Stimulated activated CD8-positive, alpha-beta memory T cell treated with anti-CD3 and anti-CD28 coated beads, Interleukin-7, amount 100 ng/mL, for 48 hours (primary cell): ENCODE results near the gene KCNK6.
A peak's percentile ranks its signal among the peaks of the same experiment; 100 is the strongest.

Experiments used
- DNase-seq, 2 donors: peaks; one replicate each; pipeline ENCODE4 v3.0.0-alpha.2; 2020; ENCODE audit warnings: low read depth in 1 of 2; ENCODE audit errors: extremely low read depth in 1 of 2

The KCNK6 gene

GRCh38 chr19:38294090-38294489 is 25.6 kb upstream of the KCNK6 start:
- DNase-seq = no peak

DNA sequence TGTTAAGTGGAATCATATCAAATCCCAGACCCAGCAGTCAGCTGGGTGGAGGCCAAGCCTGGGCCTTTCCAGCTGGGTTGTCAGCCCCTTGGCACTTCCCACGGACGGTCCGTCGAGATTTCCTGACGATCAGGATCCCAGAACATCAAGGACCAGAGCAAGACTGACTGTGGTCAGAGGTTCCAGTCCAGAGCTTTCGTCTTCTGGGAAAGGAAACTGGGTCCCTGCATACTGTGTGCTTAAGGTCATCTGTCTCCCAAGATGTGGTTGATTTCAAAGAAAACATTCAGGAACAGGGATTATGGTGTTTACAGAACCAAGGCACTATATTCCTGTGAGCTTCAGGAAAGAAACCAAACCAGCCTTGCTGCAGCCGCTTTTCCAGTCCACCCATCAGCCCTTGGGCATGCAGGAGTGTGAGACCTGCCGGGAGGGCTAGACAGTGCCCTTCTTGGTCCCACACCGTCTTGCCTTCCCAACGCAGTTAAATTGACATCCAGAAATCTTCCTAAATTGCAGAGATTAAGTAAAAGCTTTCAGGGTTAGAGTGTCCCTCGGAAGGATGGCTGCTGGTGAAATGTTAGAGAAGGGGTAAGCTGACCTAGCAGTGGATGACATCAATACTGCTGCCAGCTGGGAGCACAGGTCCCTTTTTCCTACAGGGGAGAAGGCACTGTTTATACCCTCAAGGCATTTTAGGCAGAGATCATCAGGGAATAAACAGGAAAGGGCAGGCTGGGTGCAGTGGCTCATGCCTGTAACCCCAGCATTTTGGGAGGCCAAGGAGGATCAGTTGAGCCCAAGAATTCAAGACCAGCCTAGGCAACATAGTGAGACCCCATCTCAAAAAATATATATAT is 20.6 kb upstream of the KCNK6 start:
- no peak for DNase-seq

- DNase-seq = no peak
These were observed 15.9 kb upstream of the KCNK6 start, which contains the start of gene C19orf33 for GRCh38 chr19:38303517-38304351. TSS of gene C19orf33 (plus strand) at chr19:38304251. CDS start at chr19:38304262, 11 bp downstream.

DNA sequence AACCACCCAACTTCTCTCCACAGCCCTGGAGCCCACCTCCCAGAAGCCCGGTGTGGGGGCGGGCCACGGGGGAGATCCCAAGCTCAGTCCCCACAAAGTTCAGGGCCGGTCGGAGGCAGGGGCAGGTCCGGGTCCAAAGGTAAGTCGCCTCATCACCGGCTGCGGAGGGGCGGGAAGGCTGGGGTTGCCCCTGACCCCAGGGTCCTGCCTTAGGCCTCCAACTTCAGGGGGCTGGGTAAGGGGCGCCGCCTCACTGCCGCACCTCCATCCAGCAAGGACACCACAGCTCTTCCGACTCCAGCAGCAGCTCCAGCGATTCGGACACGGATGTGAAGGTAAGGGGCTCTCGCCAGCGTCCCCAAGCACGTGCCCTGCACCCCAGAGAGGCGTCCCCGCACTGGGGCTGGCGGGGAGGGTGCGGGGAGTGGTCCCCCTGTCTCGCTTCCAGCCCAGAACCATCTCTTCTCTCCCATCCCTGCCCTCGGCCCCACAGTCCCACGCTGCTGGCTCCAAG is 15.2 kb upstream of the KCNK6 start:
- no peak for DNase-seq

DNA sequence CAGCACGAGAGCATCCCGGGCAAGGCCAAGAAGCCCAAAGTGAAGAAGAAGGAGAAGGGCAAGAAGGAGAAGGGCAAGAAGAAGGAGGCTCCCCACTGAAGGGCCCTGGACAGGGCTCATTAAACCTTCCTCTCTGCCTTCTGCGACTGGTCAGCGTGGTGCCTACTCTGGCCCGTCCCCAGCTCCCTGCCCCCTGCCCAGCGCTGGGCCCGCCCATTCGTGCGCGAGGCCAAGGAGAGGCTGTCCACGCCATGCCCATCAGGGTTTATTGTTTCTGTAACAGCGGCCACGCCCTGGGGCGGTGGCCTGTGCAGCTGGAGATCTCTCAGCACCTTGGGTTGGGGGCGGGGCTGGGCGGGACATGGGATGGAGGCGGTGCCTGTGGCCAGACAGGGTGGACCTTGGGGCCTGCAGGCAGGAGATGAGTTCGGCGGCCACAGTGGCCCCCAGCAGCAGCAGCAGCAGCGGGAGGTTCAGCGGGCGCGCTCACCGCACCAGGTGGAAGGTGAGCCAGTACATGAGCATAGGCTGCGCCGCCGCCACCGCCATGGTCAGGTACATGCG is 14.7 kb upstream of the KCNK6 start:
- DNase-seq = no peak

DNA sequence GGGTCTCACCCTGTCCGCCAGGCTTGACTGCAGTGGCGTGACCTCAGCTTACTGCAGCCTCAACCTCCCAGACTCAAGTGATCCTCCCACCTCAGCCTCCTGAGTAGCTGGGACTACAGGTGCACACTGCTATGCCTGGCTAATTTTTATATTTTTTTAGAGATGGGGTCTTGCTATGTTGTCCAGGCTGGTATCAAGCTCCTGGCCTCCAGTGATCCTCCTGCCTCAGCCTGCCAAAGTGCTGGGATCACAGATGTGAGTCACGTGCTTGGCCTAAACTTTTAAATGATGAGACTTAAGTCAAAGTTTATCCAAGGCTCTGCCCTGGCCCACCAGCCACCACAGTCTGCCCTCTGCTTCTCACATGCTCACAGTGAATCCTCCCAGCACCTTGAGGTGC is 13.4 kb upstream of the KCNK6 start:
- DNase-seq = no peak

DNA sequence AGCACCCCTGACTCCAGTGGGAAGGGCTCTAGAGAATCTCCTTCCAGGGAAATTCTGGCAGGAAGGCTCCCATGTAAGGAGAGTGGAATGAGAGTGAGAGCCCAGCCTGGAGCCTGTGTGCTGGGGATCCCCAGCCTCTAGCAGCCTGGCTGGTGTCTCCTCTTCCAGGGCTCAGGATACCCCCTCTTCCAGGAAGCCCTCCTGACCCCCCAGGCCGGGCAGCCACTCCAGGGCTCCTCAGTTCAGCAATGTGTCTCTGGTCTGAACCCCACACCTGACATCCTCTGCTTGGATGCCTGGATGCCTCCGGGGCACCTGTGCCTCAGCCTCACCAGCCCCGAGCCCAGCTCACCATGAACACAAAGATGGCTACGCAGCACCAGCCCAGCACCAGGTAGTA is 12.6 kb upstream of the KCNK6 start:
- no peak for DNase-seq

DNA sequence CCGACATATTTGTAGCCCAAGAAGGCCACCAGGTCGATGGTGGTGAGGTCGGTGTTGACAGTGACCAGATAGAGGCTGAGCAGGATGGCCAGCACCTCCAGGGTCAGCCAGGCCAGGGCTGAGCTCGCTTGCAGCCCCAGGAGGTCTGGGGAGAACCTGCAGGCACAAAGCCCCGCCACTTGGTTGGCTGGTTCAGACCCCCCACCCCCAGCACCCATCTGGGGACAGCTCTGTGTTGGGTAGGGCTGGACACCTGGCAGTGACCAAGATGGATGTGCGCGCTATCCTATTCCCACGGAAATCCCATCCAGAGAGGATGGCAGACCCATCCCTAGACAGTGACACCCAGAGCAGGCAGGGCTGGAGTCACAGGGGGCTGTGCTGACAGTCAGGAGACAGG is 12.0 kb upstream of the KCNK6 start:
- DNase-seq = no peak

DNA sequence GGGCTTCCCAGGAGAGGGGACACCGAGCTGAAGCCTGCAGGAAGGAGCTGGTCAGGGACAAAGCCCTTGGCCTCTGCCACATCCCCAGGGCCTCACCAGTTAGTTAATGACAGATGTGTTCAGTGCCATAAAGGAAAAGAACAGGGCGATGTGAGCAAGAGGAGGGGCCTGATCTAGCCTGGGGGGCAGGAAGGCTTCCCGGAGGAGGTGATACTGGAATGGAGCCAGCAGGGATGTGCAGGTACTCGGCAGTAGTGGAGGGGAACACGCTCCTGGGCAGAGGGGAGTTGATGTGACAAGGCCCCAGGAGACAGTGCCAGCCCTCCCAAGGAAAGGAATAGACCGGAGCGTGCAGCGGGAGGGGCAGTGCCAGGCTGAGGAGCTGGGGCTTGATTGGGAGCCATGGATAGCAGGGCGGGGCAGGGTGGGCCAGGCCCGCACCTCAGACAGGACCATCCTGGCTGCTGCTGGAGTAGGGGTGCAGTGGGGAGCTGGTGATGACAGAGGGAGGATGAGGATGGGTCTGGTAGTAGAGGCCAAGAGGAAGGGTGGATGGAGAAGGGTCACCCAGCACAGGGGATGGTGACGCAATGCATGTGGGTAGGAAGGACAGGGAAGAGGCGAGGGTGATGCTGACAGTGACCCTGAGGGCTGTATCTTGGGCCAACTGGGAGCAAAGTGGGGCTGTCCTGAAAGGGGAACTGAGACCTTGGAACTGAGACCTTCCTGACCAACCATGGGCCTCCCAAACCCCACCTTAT is 11.5 kb upstream of the KCNK6 start:
- no peak for DNase-seq

DNA sequence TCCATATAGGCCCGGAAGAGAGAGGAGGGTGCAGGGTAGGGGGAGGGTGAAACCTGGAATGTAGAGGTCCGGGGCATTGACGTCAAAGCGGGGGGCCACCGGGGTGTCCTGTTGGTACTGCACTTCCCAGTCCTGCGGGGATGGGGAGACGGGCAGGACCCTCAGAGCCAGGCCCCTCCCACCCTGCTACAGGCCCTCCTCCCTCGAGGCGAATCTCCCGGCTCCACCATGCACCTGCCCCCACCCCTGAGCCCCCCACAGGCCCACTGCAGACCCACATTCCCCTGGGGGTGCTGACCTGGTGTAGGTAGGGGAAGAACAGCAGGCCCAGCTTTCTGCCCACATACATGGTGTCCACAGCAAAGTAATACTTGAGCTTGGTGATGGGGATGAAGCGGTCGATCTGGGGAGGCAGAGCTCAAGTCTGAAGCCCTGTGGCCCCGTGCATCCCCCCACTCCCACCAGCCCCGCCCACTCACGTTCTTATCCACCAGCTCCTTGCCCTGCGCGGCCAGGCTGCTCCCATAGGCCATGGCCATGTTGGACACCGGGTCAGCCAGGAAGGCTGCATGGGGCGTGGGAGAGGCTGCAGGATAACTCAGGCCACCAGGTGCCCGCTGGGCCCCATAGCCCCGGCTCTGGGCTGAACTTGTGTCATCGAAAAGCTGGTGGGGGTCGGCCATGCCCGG is 10.6 kb upstream of the KCNK6 start:
- DNase-seq = no peak

DNA sequence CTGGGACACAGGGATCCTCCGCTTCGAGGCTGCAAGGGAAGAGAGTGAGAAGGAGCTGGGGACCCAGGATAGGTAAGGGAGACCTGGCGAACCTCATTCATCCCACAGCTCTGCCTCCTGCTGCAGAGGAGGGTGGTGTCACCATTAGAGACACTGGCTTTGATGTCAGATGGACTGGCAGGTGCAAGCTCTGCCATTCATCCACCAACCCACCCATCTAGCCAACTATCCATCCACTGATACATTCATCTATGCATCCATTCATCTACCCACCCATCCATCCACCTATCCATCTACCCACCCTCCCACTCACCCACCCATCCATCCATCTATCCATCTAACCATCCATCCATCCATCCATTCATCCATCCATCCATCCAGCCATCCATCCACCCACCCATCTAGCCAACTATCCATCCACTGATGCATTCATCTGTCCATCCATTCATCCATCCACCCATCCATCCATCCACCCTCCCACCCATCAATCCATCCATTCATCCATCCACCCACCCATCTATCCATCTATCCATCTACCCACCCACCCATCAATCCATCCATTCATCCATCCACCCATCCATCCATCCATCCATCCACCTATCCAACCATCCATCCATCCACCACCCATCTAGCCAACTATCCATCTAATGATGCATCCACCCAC is 9.9 kb upstream of the KCNK6 start:
- DNase-seq = no peak

- no peak for DNase-seq
These were observed 9.4 kb upstream of the KCNK6 start for GRCh38 chr19:38310279-38310670.

DNA sequence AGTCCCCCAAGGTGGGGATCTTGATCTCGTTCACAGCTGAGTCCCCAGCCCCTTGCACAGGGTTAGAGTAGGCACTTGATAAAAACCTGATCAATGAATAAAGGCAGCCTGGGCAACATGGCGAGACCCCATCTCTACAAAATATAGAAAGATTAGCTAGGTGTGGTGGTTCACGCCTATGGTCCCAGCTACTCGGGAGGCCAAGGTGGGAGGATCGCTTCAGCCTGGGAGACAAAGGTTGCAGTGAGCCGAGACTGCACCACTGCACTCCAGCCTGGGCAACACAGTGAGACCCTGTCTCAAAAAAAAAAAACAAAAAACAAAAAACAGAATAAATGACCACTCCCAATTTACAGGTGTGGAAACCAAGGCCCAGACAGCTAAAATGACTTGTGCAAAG is 8.7 kb upstream of the KCNK6 start:
- no peak for DNase-seq

- DNase-seq = peak; percentile 93 to 96
These were observed 3.8 kb upstream of the KCNK6 start, which contains the start of gene YIF1B for GRCh38 chr19:38315657-38316476. TSS of gene YIF1B (minus strand) at chr19:38315947. CDS start at chr19:38315917, 30 bp downstream.

DNA sequence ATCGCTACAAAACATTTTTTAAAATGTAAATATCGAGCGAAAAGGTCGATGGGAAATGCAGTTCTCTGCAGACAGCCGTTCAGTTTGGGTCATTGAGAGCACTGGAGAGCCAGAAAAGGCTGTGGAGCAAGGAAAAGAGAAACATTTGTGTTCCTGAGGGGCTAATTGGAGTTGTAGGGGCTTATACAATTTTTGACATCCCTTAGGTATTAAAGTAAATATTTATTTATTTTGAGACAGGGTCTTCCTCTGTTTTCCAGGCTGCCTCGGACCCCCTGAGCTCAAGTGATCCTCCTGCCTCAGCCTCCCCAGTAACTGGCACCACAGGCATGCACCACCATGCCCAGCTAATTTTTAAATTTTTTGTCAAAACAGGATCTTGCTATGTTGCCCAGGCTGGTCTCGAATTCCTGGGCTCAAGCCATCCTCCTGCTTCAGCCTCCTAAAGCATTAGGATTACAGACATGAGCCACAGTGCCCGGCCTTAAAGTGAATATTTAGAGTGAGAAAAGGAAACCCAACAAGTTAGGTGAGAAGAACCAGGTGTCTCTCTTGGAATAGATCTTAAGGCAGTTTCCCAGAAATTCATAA is 3.1 kb upstream of the KCNK6 start:
- no peak for DNase-seq

- no peak for DNase-seq
These were observed 2.5 kb upstream of the KCNK6 start for GRCh38 chr19:38317104-38317612.

DNA sequence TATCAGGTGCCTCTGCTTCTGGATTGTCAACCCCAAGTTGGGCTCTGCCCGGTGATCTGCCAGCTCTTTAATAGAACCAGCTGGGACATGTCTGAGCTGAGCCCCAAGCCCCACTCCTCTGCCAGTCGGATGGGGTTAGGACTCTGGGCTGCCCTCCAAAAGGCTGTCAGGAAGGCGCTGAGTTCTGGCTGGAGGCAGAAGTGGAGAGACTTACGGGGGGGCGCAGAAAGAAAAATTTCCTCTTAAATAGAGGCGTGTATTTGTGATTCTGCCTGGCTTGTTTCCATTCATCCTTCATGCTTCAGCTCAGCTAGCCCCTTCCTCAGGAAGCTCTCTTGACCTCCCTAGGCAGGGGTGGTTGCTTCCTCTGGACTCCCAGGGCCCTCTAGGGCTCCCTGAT is 985 bp upstream of the KCNK6 start:
- DNase-seq = no peak

- DNase-seq = no peak
These were observed 1.3 kb downstream of the KCNK6 start for GRCh38 chr19:38320969-38321339.
